Right renal cortex interstitium (tissue), 3 donors: ENCODE data around the gene AURKAIP1. TPM values are rescaled to one million over a fixed set of nuclear protein-coding genes. Genes with fewer than 3 reads are reported as not detected.

Experiments used
- DNase-seq, 3 donors: peaks; one replicate each; pipeline ENCODE4 v3.0.0-alpha.2; 2013; ENCODE audit warnings: low read depth in 3 of 3, low spot score in 2 of 3
- polyA plus RNA-seq, 3 donors: library from polyadenylated mRNA; unstranded; fragments of 120-200 nt; gene quantifications; one replicate each; pipeline ENCODE4 v1.2.1, GENCODE V29; 2013; ENCODE audit not compliant: insufficient read length in 3 of 3

AURKAIP1 gene
- polyA plus RNA-seq, 3 donors = 51.9 to 65.7 (median 55.1) TPM

DNA sequence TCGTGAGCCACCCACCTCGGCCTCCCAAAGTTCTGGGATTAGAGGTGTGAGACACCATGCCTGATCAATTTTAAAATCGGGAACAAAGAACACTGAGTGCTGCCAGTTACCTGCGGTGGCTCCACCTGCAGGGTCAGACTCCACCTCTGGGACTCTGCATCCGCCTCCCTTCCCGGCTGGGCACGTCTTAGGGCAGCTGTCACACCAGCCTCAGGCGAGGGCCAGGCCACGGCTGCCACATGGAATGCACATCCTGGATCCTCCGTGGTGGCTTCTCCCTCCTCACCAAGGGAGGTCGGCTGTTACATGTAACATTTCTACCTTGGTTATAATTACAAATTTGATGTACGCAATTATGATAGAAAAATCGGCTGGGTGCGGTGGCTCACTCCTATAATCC is 10.7 kb downstream of the AURKAIP1 start:
- DNase-seq = no peak

DNA sequence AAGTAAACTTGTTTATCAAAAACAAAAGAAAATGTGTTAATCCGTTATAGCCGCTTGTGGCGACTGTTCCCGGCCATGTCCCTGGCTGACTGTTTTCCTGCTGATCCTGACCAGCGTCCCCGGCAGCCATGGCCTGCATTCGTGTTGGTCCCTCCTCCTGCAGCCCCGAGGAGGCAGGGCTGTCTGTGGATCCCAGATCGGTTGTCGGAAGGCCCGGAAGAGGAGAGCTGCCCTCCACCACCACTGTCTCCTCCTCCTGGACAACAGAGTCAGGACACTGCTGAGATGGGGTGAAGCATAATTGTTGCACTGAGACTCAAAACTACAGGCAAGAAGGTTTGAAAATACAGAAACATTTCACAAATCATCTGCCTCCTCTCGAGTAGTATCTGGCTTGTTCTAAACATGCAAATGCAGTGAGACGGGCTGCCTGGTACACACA is 13.0 kb downstream of the AURKAIP1 start:
- no peak for DNase-seq

DNA sequence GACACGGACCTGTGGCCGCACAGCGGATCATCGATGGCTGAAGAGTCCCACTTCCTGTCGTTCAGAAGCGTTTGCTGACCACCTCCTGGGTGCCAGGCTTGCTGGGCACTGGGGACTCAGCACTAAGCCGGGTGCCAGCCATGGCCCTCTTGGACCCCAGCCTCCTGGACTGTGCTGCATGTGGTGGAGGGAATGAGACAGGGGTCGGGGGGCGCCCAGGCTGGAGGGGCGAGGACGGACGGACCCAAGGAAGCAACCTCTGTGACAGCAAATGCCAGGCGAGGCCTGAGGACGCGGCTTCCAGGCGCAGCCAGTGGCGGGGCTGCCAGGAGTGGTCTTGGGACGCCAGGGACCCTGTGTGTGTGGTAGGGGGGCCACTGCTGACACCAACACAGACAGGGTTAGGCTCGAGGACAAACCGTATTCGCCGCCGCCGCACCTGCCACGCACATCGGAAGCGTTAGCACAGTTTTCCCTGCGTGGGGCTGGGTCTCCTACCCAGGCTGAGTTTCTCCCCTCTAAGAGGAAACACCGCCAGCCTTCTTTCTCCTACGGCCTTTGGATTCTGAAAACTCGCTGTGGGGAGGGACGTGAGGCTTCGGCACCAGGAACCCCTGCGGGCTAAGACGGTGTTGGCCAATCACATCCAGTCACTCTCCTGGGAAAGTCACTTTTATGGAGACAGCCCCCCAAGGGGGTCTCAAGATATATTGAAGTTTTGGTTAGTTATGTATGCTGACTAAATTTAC is 13.6 kb downstream of the AURKAIP1 start:
- DNase-seq = no peak

DNA sequence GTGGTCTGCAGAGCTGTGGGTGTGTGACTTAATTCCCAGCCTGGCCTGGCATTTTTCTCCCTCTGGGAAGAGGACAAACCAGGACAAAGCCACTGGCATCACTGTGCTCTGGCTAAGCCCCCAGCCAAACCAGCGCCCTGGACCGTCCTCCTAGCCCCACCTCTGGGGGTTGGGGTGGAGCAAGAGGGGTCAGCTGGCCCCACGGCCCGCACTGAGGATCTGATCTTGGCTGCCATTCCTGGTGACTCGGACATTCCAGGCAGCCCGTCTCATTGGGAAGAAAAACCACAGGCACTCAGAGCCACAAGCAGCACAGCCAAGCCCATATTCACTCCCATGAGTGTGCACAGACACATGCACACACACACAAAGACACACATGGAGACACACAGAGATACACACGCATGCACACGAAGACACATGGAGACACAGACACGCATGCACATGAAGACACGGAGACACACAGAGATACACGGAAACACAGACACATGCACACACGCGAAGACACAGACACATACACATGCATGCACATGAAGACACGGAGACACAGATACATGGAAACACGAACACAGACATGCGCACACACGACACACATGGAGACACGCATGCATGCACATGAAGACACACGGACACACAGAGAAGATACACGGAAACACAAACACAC is 14.4 kb downstream of the AURKAIP1 start:
- DNase-seq = no peak

DNA sequence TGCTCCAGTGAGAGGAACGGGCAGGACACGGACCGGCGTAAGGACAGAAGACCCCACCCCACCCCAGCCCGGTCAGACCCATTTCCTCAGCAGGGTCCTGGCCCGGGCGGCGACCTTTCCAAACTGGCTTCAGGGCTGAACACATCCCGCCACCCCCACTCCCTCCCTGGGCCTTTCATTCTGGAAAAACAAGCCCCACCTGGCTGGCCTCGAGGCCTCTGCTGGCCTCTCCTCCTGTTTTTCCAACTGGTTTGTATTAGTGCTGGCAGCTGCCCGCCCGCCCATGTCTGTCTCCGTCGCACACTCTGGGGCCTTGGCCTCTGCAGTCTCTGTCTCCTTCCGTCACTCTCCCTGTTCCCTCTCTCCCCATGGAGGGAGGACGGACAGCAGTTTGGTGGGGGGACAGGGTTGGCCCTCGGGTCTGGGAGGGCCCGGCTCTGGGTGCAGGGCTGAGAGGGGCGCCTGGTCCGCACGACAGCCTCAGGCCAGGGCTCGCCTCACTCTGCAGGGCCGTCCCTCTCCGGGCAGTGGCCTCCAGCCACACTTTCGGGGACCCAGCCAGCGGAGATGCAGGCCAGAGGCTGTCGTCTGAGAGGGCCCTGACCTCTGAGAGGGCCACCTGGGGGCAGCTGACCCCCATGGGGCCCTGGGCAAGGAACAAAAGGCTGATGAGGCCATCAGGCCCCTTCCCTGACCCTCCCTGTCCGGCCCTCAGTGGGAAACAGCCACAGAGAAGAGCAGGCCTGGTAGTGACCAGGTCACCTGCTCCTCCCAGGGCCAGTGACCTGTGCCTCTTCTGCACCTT is 15.1 kb downstream of the AURKAIP1 start:
- DNase-seq = no peak

DNA sequence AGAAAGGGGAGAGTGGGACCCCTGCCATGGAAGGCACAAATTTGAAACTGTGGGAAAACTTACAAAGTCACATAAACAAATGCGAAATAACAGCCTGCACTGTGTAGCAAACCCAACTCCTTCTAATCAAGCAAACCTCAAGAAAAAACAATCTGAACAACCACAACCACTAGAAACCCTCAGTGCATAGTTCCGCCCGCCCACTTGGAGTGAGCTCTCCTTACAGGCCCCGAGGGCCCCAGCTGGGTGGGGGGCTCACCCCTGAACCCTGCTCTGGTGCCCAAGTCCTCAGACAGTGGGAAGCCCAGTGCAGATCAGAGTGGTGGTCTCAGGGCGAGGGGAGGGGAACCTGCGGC is 15.7 kb downstream of the AURKAIP1 start:
- no peak for DNase-seq

DNA sequence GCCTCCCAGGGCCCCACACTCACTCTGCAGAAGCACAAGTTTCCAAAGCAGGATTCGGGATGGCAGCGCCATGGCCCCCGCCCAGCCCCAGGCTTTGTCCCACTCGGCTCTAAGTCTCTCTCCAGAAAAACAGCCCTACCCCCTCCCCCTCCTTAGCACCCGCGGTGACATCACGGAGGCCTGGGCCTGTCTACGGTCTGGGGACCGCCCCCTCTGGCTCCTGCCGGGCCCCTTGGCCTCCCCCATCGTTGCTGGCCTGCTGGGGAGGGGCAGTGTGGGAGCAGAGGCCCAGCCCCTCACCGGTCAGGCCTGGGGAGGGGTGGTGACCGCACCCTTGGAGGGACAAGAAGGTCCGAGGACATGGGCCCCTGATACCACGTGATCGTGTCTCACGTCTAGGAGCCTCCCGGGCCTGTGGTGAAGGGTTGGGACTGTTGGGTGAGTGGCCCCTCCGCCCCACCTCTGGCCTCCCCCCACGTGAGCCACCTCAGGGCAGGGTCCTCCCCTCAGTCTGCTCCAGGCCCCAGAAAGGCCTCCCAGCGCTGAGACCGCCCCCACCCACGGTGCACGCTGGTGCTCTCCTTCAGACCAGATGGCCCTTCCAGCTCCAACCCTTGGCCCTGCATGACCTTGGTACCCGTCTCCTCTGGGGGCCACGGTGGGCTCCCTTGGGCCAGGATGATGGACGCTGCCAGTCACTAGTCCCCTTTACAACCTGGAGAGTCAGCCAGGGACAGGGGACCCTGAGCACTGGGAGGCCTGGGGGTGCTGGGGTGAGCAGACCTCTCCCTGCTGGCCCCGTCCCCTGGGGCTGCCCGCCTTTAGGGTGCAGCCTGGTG is 16.4 kb downstream of the AURKAIP1 start, which contains the start of gene MXRA8:
Gene MXRA8 (minus strand): TSS at position 123 of the 839 bp plus-strand sequence. CDS start 51 bp downstream, at position 72.
- DNase-seq = no peak

DNA sequence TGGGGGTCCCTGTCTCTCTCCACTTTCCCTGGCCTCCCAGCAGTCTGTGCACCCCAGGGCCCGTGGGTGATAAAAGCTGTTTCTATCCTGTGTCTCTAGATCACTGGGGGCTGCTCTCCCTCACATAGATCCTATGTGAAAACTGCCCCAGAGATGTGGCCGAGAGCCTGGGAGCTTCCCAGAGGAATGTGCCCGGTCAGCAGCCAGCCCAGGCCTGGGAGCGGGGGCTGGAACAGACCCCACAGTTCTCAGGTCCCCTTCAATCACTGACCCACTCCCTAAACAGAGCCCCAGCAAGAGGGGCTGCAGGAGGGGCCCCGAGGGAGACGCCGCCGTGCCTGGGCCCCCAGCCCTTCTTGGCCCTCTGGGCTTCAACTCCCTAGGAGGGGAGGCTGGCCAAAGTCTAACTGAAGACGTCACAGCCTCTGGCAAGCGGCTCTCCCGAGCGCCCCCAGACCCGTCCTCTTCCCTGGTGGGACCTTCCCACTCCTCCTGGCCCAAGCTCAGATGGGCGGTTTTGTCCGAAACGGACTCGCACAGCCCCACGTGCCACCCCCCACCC is 17.1 kb downstream of the AURKAIP1 start:
- no peak for DNase-seq

DNA sequence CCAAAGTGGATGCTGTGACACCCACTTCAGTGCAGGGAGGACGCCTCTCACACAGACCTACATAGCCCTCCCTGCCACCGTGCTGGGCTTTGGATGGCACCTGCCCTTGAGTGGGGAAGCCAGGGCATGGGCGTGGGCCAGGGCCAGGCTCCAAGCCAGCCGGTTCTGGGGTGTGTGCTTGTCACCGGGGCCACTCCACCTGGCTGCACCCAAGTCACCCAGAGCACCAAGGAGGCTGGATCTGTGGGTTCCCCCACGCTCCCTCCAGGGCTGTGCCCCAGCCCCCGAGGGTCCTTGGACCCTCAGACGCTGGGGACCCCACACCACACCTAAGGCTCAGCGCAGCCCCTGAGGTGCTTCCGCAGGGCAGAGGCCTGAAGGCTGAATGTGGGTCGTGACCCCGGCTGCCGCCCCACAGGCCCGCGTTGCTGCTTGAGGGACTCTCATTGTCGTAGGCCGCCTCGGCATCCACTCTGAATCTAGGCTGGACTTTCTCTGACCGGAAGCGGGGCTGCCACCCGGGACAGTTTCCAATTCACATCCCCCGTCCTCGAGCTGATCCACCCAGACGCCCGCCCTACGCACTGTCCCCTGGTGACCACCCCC is 18.1 kb downstream of the AURKAIP1 start:
- no peak for DNase-seq

DNA sequence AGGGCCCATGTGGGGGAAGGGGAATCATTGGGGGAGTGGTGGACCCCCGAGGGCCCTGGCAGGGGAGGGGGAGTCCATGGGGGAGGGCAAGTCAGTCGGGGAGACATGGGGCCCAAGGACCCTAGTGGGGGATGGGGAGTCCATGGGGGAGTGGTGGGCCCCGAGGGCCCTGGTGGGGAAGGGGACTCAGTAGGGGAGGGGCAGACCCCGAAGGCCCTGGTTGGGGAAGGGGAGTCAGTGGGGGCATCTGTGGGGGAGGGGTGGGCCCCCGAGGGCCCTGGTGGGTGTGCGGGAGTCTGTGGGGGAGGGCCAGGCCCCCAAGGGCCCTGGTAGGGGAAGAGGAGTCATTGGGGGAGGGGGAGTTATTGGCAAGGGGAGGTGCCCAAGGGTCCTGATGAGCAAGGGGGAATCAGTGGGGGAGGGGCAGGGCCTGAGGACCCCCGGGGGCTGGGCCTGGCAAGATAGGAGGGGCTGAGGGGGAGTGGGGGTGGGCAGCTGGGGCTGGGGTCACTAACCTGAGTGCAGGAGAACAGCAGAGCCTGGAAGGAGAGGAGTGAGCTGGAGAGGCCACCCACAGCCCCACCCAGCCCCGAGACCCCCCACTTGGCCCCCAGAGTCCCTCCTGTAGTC is 18.7 kb downstream of the AURKAIP1 start:
- no peak for DNase-seq

DNA sequence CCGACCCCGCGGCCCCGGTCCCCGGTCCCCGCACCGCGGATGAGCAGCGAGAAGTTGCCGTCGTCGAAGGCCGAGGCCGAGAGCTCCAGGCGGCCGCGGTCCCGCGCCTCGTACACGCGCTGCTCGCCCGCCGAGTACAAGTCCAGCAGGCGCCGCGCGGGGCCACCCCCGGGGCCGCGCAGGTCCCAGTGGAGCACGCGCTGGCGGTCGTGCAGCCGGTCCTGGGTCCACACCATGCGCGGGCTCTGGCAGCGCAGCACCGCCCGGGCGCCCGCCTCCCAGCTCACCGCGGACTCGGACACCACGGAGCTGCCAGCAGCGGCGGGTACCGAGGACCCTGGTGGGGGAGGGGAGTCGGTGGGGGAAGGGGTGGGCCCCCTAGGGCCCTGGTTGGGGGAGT is 19.6 kb downstream of the AURKAIP1 start:
- DNase-seq = no peak

DNA sequence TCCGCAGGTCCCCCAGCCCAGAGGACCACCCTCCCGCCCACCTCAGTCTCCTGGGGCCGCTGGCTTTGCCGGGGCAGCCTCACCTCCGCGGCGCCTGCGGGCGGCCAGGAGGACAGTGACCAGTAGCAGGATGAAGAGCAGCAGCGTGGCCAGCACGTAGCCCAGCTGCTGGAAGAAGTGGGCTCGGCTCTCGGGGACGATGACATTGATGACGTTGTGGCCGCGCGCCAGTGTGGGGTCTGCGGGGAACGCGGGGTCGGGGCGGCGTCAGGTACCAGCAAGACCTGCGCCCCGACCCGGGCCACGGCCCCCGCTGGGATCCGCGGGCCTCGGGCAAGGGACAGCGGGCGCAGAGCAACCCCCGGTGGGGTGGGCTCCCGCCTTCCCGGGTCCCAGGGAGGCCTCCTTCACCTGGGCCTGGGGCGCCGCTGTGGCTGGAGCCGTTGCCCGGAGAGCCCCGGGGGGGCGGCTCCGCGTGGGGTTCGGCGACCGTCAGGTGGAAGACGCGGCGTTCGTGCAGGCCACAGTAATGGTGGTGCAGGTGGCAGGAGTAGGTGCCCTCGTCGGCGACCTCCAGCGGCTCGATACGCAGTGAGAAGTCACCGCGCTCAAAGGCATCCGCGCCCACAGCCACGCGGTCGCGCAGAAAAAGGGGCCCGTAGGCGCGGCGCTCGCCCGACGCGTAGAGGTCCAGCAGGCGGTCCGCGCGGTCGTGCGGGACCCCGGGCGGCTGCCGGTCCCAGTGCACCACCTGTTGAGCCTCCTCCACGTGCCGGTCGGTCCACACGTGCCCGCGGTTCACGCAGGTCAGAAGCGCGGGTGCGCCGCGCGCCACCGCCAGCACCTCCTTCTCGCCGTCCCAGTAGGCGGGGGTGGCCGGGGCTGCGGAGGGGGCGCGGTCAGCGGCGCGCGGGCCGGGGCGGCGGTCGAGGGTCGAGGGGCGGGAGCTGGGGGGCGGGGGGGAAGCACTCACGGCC is 20.4 kb downstream of the AURKAIP1 start:
- no peak for DNase-seq

DNA sequence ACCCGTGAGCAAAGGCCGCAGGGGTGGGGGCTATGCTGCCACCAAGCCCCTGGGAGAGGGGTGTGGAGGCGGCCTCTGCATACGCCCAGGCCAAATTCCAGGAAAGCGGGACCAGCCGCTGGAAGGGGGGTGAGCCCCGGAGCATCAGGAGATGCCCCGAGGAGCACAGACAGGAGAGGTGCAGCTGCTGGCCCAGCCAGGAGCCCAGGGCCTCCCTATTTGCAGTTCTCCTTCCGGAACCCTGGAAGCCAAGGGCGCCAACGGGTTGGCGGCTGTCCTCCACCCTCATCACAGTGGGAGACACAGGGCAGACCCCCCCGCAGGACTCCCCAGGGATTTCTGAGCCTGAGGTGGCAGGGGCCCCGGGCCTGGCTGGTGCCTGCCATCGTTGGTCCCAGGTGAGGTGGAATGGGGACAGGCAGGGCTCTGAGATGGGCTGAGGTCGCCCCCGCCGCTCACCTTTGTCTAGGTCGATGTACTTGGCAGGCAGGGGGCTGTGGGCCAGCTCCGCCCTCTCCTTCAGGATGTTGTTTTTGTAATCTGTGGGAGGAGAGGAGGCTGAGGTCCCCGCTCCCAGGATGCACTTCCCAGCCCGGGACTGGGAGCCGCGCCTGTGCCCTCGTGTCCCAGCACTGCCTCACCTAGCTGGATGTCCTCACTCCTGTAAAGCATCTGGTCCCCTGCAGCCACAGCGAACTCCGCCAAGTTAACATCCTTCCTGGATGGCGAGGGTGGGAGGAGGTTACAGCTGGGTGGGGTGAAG is 21.4 kb downstream of the AURKAIP1 start:
- DNase-seq = no peak

DNA sequence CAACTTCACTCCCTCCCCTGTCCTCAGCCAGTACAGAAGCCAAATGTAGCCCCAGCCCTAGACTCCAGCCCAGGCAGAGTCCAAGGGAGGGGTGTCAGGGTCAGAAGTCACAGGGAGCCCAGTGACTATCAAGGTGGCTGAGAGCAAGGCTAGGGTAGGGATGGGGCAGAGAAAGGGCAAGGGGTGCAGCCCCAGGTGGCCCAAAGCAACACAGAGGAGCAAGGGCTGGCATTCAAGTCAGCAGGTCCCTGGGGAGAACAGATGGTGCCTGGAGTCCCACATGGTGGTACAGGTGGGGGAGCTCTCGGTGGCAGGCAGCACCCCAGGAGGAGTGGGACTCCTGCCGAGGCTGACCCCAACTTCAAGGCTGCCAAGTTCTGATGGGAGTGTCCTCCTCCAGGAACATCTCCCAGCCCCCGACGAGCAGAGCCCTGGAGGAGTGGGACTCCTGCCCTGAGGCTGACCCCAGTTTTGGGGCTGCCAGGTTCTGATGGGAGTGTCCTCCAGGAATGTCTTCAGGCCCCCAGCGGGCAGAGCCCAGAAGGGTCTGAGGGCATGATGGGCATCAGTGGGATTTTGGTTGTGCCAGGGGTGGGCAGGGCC is 22.1 kb downstream of the AURKAIP1 start:
- no peak for DNase-seq

DNA sequence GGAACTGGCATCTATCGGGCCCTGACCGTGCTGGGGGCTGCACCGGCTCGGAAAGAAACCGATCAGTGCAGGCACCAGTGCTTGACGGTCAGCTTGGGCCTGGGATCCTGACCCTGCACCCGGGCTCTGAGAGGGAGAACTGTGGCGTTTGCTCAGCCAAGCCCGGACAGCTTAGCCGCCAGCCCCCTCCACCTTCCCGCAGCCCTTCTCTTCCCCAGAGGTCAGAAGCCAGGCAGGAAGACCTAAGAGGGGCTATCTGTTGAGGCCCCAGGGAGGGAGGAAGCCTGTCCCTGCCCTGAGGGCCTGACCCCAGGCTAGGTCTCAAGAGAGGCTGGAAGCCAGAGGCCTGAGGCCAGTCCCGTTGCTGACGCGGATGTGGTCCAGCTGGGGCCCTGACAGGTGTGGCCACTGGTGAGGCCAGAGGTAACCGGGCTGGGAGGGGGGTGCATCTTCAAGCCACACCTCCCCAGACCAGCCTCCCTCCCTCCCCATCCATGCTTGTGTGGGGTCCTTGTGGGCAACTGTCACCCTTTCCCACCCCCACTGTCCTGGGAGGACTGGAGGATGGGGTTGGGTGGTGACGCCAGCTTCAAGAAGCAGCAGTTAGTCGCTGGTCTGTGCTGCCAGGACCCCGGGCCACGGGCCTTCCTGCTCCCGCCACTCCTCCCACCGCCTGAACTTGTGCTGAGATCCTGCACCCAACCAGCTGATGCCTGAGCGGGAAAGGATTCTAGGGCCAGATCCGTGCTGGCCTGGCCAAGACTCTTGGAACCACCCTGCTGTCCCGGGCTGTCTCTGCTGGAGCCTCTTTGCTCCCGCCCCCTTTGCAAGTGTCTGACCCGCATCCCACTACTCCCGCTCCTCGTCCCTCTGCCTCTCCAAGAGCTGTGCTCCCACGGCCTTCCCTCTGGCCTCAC is 23.2 kb downstream of the AURKAIP1 start:
- no peak for DNase-seq
